Loucy (cell line): ENCODE data around the gene PYURF.
A peak's percentile ranks its signal among the peaks of the same experiment; 100 is the strongest.

ENCODE experiments used
- H2AFZ ChIP-seq: fragments of 200-600 bp; sonication (generic); 2 replicates; pipeline ENCODE4 v1.6.0; 2016; ENCODE audit warnings: antibody characterized with exemption, mild to moderate bottlenecking, low read length, moderate library complexity
- H3F3A ChIP-seq: fragments of 200-600 bp; 2 replicates; pipeline ENCODE4 v1.6.0; 2016; ENCODE audit warnings: antibody characterized with exemption, low read depth, mild to moderate bottlenecking
- H3K27me3 ChIP-seq: fragments of 200-600 bp; sonication (generic); 2 replicates; pipeline ENCODE4 v1.6.1; 2014; ENCODE audit warnings: low read length, mild to moderate bottlenecking; ENCODE audit not compliant: insufficient read depth, poor library complexity, severe bottlenecking
- H3K36me3 ChIP-seq: fragments of 200-600 bp; sonication (generic); 2 replicates; pipeline ENCODE4 v1.6.1; 2016; ENCODE audit warnings: low read length; ENCODE audit not compliant: insufficient read depth
- H3K4me1 ChIP-seq: fragments of 200-600 bp; sonication (generic); 2 replicates; pipeline ENCODE4 v1.5.1; 2014; ENCODE audit warnings: low read length, mild to moderate bottlenecking; ENCODE audit not compliant: insufficient read depth, poor library complexity, severe bottlenecking
- H3K4me2 ChIP-seq: fragments of 200-600 bp; sonication (generic); 2 replicates; pipeline ENCODE4 v1.6.0; 2014; ENCODE audit warnings: antibody characterized with exemption, low read length, low read depth, mild to moderate bottlenecking; ENCODE audit not compliant: poor library complexity, severe bottlenecking
- H3K4me3 ChIP-seq: fragments of 200-600 bp; sonication (generic); 2 replicates; pipeline ENCODE4 v1.5.1; 2014; ENCODE audit warnings: low read length, mild to moderate bottlenecking, mixed read lengths; ENCODE audit not compliant: poor library complexity, severe bottlenecking
- H3K79me2 ChIP-seq: fragments of 200-600 bp; sonication (generic); 2 replicates; pipeline ENCODE4 v1.6.1; 2014; ENCODE audit warnings: low read length; ENCODE audit not compliant: insufficient read depth
- H3K9ac ChIP-seq: fragments of 200-600 bp; sonication (generic); 2 replicates; pipeline ENCODE4 v1.6.0; 2014; ENCODE audit warnings: mild to moderate bottlenecking, low read depth, low read length, moderate library complexity; ENCODE audit not compliant: poor library complexity, severe bottlenecking
- H3K9me2 ChIP-seq: fragments of 200-600 bp; sonication (generic); replicated peaks from 2 replicates; pipeline ENCODE4 v1.6.1; 2016; ENCODE audit warnings: low read depth, low read length, mixed read lengths
- H3K9me3 ChIP-seq: fragments of 200-600 bp; sonication (generic); 2 replicates; pipeline ENCODE4 v1.6.1; 2014; ENCODE audit warnings: mild to moderate bottlenecking, antibody characterized with exemption, low read length, low read depth; ENCODE audit not compliant: insufficient read depth
- H4K20me1 ChIP-seq: fragments of 200-600 bp; sonication (generic); 2 replicates; pipeline ENCODE4 v1.6.0; 2014; ENCODE audit warnings: antibody characterized with exemption, low read length, mild to moderate bottlenecking; ENCODE audit not compliant: insufficient read depth, poor library complexity, severe bottlenecking
- EZH2phosphoT487 ChIP-seq: fragments of 200-600 bp; IDR thresholded peaks from 2 replicates; pipeline ENCODE4 v1.6.1; 2018; ENCODE audit warnings: antibody characterized with exemption, mild to moderate bottlenecking, moderate library complexity, borderline replicate concordance
- TF ChIP-seq, protein P1 (sequence below): fragments of 200-600 bp; sonication (generic); conservative IDR thresholded peaks from 2 replicates; pipeline ENCODE4 v1.5.1; 2014; ENCODE audit warnings: mild to moderate bottlenecking, antibody characterized with exemption, low read length

PYURF gene

DNA sequence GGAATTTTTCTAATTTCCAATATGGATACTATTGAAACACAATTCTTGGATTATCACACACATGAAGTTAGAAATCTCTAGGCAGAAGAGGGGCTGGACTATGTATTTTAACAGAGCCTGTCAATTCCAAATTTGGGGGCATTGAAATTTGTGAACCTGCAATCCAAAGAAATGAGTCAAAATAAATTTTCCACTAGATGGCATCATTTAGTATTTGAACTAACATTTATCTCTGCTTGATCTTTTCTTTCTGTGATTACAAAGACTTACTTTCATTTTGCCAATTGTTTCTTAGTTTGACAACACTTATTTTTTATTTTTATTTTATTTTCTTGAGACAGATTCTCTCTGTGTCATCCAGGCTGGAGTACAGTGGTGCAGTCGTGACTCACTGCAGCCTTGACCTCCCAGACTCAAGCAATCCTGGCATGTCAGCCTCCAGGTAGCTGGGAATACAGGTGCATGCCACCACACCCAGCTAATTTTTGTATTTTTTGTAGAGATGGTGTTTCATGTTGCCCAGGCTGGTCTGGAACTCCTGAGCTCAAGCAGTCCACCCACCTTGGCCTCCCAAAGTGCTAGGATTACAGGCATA lies 2.7 kb upstream of the PYURF start:
- Histone ChIP-seq H3F3A (no peaks in the 10 kb centered on the region), H3K36me3 (no peaks in the 10 kb centered on the region; the same call in 1 of the 2 replicates), H3K9me3 (no peaks in the 10 kb centered on the region), H3K9me2 (no peaks in the 10 kb centered on the region), H3K27me3 (no peaks in the 10 kb centered on the region), H3K79me2 (peaks cover 23% of the 10 kb centered on the region), H3K4me2 (peak overlapping the region; percentile 55), H3K4me3 (peak overlapping the region; percentile 36), H2AFZ (peak overlapping the region; percentile 59; the same call in 1 of the 2 replicates), H4K20me1 (peaks cover 20% of the 10 kb centered on the region), H3K9ac (no peak overlapping the region), H3K4me1 (peaks cover 35% of the 10 kb centered on the region)
- no peak for TF ChIP-seq EZH2phosphoT487
- TF ChIP-seq, protein P1, sequence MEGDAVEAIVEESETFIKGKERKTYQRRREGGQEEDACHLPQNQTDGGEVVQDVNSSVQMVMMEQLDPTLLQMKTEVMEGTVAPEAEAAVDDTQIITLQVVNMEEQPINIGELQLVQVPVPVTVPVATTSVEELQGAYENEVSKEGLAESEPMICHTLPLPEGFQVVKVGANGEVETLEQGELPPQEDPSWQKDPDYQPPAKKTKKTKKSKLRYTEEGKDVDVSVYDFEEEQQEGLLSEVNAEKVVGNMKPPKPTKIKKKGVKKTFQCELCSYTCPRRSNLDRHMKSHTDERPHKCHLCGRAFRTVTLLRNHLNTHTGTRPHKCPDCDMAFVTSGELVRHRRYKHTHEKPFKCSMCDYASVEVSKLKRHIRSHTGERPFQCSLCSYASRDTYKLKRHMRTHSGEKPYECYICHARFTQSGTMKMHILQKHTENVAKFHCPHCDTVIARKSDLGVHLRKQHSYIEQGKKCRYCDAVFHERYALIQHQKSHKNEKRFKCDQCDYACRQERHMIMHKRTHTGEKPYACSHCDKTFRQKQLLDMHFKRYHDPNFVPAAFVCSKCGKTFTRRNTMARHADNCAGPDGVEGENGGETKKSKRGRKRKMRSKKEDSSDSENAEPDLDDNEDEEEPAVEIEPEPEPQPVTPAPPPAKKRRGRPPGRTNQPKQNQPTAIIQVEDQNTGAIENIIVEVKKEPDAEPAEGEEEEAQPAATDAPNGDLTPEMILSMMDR = peak; percentile 63

DNA sequence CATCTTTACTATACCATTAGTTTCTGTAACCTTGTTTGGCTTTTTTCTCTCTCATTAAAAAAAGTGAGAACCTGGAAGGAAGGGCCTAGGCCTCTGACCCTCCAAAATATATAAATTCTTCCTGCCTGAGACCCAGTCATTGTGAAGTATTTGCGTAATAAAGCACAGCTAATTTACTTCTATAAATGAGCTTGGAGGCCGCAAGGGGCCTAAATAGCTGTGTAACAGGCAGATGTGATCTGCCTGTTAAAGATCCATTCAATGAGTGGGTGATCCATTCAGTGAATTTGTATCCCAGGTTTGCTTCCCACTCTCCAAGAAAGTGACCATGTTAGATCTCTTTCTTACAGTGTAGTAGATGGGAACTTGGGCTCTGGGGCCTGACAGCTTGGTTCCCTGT lies 595 bp upstream of the PYURF start:
- TF ChIP-seq, protein P1 = no peak
- no peak for TF ChIP-seq EZH2phosphoT487
- Histone ChIP-seq H4K20me1 (peaks cover 25% of the 10 kb centered on the region), H3K9me2 (no peaks in the 10 kb centered on the region), H3K4me3 (peak overlapping the region; percentile 96), H3K9me3 (no peaks in the 10 kb centered on the region), H3F3A (no peaks in the 10 kb centered on the region), H3K36me3 (no peaks in the 10 kb centered on the region; the same call in 1 of the 2 replicates), H3K4me1 (peaks cover 48% of the 10 kb centered on the region), H3K4me2 (peak overlapping the region; percentile 95), H3K27me3 (no peaks in the 10 kb centered on the region), H3K79me2 (peaks cover 39% of the 10 kb centered on the region), H3K9ac (peak overlapping the region; percentile 96), H2AFZ (peak overlapping the region; percentile 82)

DNA sequence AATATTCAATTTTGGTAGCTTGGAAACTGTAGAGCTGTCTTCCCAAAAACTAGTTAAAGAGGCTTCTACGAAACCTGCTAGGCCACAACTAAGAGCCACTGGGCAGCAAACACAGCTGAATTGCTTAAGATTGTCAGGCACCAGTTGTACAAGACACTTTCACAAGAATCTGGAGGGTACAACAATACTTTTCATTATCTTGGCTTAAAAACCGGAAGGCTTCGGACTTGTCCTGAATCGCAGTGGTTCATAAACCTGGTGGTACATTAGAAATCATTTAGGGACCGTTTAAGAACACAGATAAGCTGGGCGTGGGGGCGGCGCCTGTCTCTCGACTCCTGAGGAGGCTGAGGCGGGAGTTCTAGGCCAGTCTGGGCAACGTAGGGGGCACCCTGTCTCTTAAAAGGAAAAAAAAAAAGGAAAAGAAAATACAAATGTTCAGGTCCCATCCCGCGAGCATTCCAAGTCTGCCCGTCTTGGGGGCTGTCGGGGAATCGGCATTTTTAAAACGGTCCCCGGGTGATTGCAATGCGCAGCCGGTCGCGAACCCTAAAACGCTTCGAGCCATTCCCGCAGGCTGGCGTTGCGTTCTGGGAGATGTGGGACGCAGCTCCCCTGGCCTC lies 763 bp downstream of the PYURF start:
- no peaks in the 10 kb centered on the region for H3K9me2 ChIP-seq
- H3K79me2 ChIP-seq = peaks cover 39% of the 10 kb centered on the region
- no peak for TF ChIP-seq EZH2phosphoT487
- TF ChIP-seq, protein P1 = no peak
- H3K9me3 ChIP-seq = no peaks in the 10 kb centered on the region
- H3K4me2 ChIP-seq = peak overlapping the region; percentile 95
- peaks cover 25% of the 10 kb centered on the region for H4K20me1 ChIP-seq
- H3K4me1 ChIP-seq = peaks cover 48% of the 10 kb centered on the region
- H3K9ac ChIP-seq = peak overlapping the region; percentile 96
- H3K27me3 ChIP-seq = no peaks in the 10 kb centered on the region
- peak overlapping the region; percentile 96 for H3K4me3 ChIP-seq
- H3K36me3 ChIP-seq = no peaks in the 10 kb centered on the region; the same call in 1 of the 2 replicates
- H3F3A ChIP-seq = no peaks in the 10 kb centered on the region
- H2AFZ ChIP-seq = peak overlapping the region; percentile 82
